GM18505 (cell line): ENCODE results near the gene TBXAS1.
A peak's percentile ranks its signal among the peaks of the same experiment; 100 is the strongest.

Source experiments
- ATAC-seq: cut with Tn5 transposase; IDR thresholded peaks from one replicate; pipeline ENCODE4 v1.9.1; 2021; ENCODE audit not compliant: unreplicated experiment
- POLR2A ChIP-seq: IDR thresholded peaks from 4 replicates; pipeline ENCODE4 v1.6.1; 2011; ENCODE audit warnings: borderline replicate concordance; ENCODE audit not compliant: insufficient read depth, insufficient read length; ENCODE audit errors: extremely low read depth

TBXAS1 gene

GRCh38 chr7:139876622-139877283, 47.7 kb downstream of the TBXAS1 start:
- ATAC-seq = no peak
- no peak for TF ChIP-seq POLR2A

GRCh38 chr7:139883814-139884213, 54.8 kb downstream of the TBXAS1 start:
- TF ChIP-seq POLR2A = no peak
- ATAC-seq = no peak

GRCh38 chr7:139884441-139884840, 55.4 kb downstream of the TBXAS1 start:
- ATAC-seq = no peak
- TF ChIP-seq POLR2A = no peak

- no peak for ATAC-seq
- no peak for TF ChIP-seq POLR2A
Measured at GRCh38 chr7:139885511-139885910, 56.4 kb downstream of the TBXAS1 start.

GRCh38 chr7:139886206-139886605, 57.1 kb downstream of the TBXAS1 start:
- TF ChIP-seq POLR2A = no peak
- ATAC-seq = no peak

- ATAC-seq = no peak
- TF ChIP-seq POLR2A = no peak
Measured at GRCh38 chr7:139886899-139887298, 57.8 kb downstream of the TBXAS1 start.

- ATAC-seq = no peak
- TF ChIP-seq POLR2A = no peak
Measured at GRCh38 chr7:139887992-139888481, 59.0 kb downstream of the TBXAS1 start.

GRCh38 chr7:139889186-139889871, 60.3 kb downstream of the TBXAS1 start:
- no peak for TF ChIP-seq POLR2A
- no peak for ATAC-seq

GRCh38 chr7:139893461-139893860, 64.4 kb downstream of the TBXAS1 start:
- no peak for TF ChIP-seq POLR2A

GRCh38 chr7:139893999-139894398, 64.9 kb downstream of the TBXAS1 start:
- ATAC-seq = peak; percentile 64
- TF ChIP-seq POLR2A = no peak

More at GRCh38 chr7:139893461-139893860, 64.4 kb downstream of the TBXAS1 start:
- ATAC-seq = peak; percentile 14

GRCh38 chr7:139895141-139895829, 66.2 kb downstream of the TBXAS1 start:
- TF ChIP-seq POLR2A = no peak
- ATAC-seq = no peak

GRCh38 chr7:139896288-139896687, 67.2 kb downstream of the TBXAS1 start:
- ATAC-seq = no peak
- no peak for TF ChIP-seq POLR2A

- no peak for ATAC-seq
- no peak for TF ChIP-seq POLR2A
Measured at GRCh38 chr7:139896831-139897230, 67.8 kb downstream of the TBXAS1 start.
